Occipital lobe (tissue), 2 donors: ENCODE data around the gene SAMD10. TPM values are rescaled to one million over a fixed set of nuclear protein-coding genes. Genes with fewer than 3 reads are reported as not detected.
"Not testable (repeated sequence)": the region's sequence is repeated elsewhere in the genome, so short reads cannot be mapped to it uniquely, and the experiment has no call there.

Experiments used
- DNase-seq: peaks from one replicate; lab custom pipeline; 2025; lab: John Stamatoyannopoulos, UW
- total RNA-seq: library from RNA; depleted of rRNA; stranded (reverse); fragments of >200 nt; gene quantifications from one replicate; pipeline ENCODE4 v1.2.3, GENCODE V29; 2014

Gene SAMD10
- total RNA-seq, 1 donor from 2014 or later = 6.4 TPM

DNA sequence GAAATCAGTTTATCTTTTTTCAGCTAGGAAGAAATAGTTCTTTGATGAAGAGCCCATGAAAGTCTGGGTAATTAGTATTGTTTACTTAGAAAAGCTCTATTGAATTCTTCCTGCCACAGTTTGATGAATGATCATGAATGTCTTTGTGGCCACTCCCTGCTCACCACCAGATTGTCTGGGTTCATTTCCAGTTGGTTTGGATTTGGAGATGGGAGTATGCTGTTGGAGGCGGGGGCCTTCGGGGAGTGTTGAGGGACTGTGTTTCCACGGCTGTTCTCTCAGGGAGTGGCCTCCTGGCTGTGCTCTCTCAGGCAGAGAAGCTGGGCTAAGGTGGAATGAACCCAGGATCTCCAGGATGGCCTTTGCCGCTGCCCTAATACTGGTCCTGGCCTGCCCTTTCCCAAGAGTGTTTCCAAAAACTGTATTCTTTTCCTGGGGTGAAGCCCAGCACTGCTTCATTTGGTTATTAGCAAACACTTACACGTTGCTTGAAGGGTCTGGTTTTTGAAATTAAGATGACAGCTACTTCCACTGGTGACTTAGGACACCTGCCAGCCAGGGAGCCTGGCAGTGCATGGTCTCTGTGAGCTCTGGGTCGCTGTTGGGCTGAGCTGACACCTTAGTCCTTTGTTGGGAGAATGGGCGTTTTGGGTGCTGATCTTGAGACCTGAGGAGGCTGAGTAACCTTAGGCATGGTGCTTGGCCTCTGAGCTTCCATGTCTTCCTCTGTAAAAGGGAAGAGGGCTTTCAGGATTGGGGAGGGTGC, 24.7 kb upstream of the SAMD10 start:
- DNase-seq = no peak

DNA sequence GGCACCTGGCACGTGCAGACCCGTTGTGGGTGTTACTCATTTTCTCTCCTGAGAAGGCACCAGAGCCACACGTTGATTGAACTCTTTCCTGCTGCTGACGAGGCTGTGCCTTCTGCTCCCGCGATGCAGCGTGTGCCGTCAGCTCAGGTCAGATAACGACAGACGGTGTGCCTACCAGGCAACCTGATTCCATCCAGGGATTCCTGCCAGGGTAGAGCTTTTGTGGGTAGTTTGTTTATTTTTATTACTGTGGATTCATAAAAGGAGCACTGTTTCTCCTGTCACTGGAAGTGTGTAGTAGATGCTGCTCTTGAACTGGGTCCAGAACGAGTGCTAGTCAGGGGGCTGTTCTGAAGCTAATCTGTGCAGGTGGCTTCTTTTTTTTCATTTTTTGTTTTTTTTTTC, 22.2 kb upstream of the SAMD10 start:
- no peak for DNase-seq

DNA sequence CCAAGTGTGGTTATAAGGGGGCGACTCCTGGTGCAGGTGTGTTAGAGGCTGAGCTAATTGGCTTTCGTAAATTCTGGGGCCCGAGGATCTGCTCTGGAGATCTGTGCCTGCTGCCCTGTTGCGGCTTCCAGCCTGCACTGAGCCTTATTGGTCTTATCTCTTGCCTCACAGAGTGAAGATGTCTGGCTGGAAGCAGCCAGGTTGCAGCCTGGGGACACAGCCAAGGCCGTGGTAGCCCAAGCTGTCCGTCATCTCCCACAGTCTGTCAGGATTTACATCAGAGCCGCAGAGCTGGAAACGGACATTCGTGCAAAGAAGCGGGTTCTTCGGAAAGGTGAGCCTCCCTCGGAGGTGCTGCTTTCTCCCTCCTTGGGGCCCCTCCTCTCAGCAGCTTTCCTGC, 21.5 kb upstream of the SAMD10 start:
- no peak for DNase-seq

DNA sequence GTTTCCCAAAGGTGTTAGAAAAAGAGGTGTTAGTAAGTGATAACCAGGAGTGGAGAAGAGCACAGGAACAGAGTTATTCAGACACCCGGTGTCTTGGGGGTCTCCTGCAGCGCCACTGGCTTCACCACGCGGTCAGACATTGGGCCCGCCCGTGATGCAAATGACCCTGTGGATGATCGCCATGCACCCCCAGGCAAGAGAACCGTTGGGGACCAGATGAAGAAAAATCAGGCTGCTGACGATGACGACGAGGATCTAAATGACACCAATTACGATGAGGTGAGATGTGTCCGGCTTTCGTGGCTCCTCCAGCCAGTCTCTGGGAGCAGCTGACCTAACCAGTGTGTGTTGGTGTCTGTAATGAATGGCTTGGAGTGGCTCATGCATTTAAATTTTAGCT, 3.5 kb upstream of the SAMD10 start:
- DNase-seq = no peak

DNA sequence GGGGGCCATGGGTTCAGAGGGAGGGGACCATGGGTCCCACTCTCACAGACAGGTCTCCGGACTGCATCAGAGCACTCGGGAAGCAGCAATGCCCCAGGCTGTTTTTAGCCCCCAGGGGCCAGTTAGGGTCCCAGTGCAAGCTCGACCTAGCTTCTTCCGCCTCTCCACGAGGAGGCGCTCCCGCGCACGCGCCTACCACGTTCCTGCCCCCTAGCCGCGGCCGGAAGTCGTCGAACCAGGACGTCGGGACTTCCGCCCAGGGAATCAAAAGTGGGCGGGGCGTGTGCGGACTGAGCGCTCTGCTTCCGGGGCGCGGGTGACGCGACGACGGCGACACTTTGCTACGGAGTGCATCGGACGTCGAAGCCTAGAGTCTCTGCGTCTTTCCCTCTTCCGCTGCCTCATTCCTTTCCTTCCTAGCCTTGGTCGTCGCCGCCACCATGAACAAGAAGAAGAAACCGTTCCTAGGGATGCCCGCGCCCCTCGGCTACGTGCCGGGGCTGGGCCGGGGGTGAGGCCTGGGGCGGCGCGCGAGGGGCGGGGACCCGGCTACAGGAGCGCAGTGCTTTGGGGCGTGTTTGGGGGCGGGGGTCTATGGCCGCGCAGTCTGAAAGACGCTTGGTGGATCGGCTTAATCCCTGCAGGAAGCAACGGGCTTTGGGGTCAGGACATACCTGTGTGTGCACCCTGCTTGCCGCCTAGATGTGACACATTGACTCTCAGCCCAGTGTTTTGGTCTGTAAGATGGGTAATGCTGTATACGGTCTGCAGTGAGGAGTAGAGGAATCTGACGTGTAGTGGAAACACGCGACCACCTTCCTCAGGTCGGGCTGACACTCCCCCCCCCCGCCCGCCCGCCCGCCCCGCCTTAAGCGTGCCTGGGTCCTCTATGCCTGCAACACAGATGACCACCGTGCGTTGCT, 1.6 kb upstream of the SAMD10 start, which contains the start of gene PRPF6:
Gene PRPF6 (plus strand): TSS at position 327 of the 923 bp plus-strand sequence. CDS start 114 bp downstream, at position 441.
- peak; percentile 91 for DNase-seq

DNA sequence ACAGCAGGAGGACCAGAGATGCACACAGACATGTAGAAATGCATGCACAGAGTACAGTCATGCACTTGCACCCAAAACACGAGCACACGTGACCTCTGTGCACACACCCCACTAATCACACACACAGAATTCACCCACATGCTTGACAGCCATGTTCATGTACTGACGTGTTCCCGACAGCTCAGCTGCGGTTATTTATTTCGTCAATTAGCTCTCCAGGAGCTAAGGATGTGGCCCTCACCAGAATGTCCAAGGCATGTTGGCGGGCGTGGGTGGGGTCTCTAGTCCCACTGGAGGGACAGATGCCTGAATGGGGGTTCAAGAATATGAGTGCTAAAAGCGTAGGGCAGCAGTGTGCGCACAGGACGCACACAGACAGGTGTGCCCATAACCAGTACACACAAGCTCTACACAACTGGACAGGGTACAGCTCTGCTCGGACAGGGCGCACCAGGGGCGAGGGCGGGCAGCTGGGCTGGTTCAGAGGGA, 919 bp upstream of the SAMD10 start:
- DNase-seq = no peak

DNA sequence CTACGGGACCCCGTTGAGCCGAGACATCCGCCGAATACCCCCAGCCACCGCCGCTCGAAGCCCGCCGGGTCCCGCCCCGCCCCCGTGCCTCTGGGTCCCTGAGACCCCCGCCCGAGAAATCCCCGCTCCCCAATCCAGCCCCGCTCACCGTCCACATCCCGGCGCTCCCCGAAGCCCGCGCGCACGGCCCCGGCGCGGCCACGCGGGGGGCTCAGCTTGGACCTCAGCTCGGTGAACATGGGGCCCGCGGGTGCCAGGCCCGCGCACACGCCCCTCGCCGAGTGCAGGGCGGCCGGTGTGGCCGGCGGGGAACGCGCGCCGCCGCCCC, 249 bp downstream of the SAMD10 start:
- no peak for DNase-seq

DNA sequence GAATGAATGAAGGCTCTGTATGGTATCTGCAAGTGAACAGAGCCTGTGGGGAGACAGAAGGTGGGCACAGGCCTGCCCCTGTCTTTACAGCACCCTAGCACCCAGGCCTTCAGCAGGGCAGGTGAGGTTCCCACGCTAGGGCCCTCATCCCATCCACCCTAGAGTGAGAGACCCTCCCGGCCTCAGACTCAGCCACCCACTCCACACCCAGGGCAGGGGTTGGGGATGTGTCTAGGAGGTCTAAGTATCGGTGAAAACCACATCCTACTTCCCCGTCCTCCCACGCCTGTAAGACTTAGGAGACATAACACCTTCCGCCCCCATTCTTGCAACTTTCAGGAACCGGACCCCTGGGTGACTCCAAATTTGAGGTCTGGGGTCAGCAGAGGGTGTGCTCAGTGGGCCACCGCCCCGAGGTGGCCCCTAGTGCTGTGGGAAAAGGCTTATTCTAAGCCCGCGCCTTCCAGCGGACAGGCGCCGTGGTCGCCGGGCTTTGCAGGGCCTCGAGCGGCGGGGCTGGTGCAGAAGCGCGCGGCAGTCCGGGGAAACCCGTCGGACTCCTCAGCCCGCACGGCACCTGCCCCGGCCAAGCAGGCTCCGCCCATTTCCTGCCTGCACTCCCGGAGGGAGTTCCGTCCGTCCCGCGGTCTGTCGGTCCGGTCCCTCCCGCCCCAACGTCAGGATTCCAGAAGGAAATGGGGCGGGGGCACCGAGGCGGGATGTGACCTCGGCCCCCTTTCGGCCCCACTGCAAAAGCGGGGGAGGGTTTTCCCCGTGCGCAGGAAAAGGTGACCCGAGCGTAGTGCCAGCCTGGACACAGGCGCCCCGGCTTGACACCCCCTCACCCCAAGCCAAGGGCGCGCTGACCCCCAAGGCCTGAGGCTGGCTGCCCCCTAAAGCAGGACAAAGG, 868 bp downstream of the SAMD10 start:
- no peak for DNase-seq

DNA sequence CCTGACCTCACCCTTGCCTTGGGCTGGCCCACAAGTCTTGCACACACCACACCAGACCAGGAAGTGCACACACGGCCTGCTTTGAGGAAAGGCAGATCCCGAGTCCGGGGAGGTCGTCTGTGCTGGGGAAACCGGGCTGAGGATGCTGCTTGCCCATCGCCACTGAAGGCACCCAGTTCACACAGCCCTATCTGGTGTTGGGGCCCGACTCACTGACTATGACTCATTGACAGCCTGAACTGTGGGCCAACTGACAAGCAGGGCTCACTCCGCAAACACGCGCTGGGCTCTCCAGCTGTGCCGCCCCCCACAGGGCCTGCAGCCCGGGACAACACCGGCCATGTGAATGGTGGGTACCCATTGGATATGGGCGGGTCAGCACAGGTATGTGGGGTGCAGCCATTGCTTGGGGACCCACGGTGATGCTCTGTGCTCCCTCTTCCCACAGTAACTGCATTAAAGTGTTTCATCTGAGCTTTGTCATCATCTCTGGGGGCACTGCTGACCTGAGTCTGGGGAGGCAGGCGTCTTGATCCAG, 1.6 kb downstream of the SAMD10 start:
- no peak for DNase-seq

DNA sequence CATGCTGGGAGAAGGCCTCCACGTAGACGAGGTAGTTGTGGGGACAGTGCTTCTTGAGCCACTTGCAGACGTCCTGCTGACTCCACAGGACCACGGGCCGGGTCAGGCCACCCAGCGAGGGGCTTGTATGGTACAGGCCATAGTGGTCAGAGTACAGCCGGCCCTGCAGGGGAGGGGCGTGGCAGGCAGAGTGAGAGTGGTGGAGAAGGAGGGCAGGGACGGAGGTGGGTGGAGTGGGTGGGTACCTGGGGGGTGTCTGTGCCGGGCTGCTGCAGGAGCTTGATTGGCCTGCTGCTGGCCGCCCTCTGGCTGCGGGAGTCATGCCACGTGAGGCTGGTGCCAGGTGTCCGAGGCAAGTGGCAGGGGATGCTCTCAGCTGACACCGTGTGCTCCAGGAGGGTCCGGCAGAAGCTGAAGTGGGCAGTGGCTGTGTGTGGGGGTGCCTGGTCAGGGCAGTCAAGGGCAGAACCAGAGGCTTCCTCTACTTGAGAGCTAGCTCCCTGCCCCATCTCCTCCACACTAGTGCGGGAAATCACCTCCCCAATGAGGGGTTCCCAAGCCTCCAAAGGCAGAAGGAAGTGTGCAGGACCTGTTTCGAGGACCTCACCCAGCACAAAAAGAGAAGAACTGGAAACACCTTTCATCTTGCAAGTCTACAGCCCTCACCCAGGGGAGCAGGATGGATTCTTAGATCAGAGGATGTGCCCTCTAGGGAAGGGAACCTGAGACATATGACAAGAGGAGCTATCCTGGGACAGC, 2.3 kb downstream of the SAMD10 start:
- DNase-seq = no peak

DNA sequence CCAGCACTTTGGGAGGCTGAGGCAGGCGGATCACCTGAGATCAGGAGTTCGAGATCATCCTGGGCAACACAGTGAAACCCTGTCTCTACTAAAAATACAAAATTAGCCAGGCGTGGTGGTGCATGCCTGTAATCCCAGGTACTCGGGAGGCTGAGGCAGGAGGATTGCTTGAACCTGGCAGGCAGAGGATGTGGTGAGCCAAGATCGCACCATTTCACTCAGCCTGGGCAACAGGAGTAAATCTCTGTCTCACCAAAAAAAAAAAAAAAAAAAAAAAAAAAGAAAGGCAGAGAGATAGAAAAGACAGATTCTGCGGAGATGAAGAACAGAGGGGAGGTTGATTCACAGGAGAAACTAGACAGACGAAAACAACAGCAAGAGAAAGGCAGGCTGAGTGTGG, 2.9 kb downstream of the SAMD10 start:
- DNase-seq = not testable (repeated sequence)

DNA sequence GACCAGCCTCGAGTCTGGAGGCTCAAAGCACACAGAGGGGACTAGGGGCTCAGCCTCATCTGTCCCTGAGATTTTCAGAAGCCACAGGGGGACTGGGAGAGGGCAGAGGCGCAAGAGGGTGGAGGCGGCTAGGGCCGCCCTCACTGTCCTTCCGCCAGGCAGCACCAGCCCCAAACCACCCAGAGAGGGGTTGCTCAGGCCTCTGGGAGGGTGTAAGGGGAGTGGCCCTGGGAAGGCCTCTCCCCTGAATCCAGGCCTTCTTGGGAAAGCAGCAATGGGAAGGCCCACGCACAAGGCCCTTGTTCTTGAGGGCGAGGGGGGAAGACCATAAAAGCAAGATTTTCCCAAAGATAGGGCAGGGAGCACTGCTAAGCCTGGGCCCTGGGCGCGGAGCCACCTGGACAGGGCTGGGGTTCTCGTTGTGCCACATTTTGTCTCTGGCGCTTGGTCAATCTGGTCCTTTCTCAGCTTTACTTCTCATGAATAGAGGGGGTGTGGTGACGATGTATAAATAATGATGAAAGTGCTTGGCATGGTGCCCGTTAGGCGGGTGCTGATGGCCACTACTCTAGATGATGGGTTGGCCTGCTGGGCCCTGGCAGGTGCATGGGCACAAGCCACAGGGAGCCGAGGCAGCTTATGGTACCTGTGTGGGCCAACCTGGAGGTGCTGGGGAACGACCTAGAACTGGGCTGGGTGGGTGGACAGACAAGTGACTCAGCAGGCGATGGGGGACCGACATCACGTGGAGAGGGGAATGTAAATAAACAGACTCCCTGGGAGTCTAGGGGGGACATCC, 4.8 kb downstream of the SAMD10 start:
- DNase-seq = no peak

DNA sequence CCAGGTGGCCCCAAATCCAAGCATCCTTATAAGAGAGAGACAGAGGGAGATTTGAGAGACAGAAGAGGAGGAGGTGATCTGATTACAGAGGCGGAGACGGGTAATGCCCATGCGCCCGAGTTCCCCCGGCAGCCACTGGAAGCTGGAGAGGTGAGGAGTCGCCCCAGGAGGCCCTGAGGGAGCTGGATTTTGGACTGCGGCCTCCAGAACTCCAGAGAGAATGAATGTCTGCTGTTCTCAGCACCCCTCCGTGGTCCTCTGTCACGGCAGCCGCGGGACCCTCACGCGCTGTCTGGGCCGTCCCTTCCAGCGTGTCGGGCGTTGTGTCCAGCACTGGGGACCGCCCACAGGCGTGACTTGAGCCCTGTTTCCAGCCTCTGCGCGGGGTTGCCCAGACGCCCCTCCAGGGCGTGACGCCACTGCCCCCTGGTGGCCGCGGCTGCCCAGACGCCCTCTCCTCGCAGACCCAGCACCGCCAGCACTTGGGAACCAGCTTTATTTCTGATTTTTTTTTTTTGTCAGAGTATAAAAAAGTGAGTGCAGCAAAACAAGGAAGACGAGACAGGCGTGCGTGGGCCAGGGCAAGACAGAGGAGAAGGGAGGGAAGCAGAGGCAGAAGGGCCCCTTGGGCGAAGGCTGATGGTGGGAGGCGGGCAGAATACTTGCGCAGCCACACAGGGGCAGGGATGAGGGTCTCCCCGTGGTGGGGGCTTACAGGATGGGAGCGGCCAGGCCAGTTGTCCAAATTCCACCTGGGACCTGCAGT, 5.6 kb downstream of the SAMD10 start:
- DNase-seq = peak; percentile 71

DNA sequence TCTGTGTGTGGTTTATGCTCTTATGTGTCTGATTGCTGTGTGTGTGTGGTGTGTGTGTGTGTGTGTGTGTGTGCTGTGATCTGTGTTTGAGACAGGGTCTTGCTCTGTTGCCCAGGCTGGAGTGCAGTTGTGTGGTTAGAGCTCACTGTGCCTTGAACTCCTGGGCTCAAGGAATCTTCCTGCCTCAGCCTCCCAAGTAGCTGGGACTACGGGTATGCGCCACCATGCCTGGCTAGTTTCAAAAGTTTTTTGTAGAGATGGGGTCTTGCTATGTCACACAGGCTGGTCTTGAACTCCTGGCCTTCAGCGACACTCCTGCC, 6.3 kb downstream of the SAMD10 start:
- no peak for DNase-seq

DNA sequence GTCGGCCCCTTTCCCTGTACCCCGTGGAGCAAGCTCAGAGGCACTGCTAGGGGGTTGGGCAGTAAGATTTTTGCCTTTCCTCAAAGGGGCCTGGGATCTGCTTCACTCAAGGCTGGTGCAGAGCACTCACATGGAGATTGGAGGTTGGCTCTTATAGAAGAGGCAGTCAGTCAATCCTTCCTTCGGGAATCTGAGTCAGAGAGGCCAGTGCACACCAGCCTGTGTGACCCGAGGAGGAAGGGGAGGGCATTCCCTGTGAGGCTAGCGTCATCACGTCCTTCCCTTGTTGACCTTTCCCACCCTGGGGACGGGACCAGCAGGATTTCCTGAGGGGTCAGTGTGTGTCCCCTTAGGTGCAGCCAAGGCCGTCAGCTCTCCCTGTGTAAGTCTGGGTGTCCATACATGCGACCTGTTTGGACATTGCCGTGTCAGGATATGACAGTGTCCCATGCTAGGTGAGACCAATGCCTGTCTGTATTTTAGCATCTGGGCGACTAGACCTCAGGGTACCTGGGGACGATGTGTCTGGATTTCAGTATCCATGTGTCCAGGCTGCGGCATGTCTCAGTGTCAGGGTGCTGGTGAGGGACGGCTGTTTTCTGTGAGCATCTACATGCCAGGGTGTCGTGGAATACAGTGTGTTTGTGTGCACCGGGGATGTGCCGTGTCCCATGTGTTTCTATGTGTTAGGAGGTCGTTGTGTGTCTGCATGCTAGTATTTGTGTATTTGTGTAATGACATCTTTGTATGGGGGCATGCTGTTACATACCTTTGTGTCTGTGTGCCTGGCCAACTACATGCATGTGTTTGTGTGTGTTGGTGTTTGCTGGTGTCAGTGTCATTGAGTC, 6.9 kb downstream of the SAMD10 start:
- no peak for DNase-seq

DNA sequence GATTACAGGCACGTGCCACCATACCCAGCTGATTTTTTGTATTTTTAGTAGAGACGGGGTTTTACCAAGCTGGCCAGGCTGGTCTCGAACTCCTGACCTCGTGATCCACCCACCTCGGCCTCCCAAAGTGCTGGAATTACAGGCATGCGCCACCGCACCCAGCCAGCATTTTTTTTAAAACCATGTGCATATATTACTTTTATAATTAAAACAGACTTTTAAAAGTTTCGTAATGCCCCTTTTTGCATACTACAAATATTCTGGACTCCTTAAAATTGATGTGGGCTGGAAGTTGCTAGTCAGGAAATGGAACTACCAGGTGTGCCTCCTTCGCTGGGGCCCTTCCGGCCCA, 7.5 kb downstream of the SAMD10 start:
- not testable (repeated sequence) for DNase-seq

DNA sequence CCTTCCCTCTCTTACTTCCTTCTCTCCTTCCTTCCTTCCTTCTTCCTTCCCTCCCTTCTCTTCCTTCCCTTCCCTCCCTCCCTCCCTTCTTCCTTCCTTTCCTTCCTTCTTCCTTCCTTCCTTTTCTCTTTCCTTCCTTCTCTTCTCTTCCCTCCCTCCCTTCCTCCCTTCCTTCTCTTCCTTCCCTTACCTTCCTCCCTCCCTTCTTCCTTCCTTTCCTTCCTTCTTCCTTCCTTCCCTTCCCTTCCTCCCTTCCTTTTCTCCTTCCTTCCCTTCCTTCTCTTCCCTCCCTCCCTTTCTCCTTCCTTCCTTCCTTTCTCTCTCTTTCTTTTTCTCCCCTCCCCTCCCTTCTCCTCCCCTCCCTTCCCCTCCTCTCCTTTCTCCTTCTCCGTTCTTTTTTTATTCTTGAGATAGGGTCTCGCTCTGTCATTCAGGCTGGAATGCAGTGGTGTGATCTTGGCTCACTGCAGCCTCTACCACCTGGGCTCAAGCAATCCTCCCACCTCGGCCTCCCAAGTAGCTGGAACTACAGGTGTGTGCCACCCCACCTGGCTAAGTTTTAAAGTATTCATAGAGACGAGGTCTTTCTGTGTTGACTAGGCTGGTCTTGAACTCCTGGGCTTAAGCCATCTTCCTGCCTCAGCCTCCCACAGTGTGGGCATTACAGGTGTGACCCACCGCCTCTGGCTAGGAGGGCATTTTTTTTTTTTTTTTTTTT, 8.6 kb downstream of the SAMD10 start:
- no peak for DNase-seq
